Stimulated activated CD4-positive, alpha-beta T cell treated with anti-CD3 and anti-CD28 coated beads, Interleukin-1b, Interleukin-23, amount 100 ng/mL, for 24 hours (primary cell): ENCODE results near the gene EXOSC2.
"Not testable (repeated sequence)": the region's sequence is repeated elsewhere in the genome, so short reads cannot be mapped to it uniquely, and the experiment has no call there.

ENCODE experiments used
- DNase-seq, 4 experiments: peaks; one replicate each; pipeline ENCODE4 v3.0.0-alpha.2; 2020; ENCODE audit warnings: low read depth in 4 of 4, low spot score in 1 of 4

The EXOSC2 gene

DNA sequence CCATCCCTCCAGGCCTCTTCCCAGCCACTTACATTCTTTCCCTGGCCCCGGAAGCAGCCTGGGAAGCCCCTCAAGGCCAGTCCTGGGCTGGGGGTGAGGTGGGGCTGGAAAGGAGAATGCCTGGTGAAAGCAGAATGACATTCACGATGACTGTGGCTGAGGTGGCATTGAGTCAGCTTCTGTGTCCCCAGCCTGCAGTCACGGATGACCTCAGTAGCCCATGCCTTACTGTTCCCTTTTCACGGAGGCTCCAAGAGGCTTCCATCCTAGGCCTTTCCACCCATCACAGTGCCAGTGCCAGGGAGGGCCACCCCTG is 26.5 kb upstream of the EXOSC2 start:
- no peak for DNase-seq

DNA sequence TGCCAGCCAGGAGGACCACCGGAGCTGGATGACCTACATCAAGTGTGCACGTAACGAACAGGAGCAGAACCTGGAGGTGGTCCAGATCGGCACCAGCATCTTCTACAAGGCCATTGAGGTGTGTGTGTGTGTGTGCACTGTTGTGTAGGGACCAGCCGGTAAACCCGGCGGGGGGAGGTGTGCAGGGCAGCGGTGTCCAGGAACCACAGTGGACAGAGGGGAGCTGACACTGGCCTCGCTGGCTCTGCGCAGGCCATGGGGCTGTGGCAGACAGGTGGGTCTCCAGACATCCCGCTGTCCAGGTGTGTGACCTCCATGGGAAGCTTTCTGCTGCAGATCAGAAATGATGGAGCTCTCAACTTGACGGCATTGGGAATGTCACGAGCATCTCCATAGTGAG is 25.4 kb upstream of the EXOSC2 start:
- no peak for DNase-seq

DNA sequence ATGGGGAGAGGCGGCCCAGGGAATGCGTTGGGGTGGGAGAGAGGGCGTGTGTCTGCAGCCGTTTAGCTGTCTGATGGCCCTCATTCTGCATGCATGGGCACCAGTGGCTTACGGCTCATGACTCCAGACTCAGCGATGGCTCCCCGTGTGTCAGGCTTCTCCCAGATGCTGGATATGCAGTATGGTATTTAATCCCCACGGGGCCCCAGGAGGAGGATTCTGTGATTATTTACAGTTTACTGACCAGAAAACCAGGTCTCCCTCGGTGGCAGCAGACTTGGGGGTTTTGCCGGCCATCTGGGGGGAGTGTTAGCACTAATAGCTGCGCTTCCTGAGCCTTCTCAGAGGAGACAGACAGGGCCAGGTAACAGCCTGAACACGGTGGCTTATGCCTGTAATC is 24.9 kb upstream of the EXOSC2 start:
- DNase-seq = no peak

DNA sequence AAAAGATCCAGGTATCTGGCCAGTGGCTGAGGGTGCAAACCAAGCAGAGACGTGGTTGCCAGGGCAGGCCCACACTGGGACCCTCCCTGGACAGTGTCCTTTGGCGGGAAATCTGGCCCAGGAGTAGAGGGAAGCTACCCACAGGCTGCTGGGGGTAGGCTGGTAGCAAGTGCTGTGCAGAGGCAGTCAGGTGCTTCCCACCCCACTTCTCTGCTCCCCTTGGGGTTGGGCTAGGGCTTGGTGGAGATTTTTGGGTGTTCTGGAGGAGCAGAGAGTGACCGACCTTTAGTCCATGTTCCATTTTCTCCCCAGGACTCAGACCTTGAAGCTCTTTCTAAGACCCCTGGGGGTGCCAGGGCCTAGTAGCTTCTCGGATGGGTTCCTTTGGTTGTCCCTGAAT is 23.6 kb upstream of the EXOSC2 start:
- DNase-seq = no peak

DNA sequence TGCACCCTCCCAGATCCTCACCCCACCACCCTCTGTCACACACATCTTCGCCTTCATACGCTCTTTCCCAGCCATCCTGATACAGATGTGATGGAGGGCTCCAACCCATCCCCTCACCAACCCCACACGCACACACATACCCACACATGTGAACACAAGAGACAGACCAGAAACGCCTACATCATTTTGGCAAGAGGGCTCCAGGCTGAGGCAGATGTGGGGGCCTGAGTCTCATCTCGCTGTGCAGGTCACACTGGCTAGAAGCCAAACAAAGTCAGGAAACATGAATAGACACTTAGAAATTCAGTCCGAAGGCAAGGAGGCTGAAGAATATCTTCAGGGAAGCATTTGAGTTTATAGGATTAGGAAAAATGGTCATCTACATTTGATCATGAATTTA is 22.9 kb upstream of the EXOSC2 start:
- DNase-seq = no peak

DNA sequence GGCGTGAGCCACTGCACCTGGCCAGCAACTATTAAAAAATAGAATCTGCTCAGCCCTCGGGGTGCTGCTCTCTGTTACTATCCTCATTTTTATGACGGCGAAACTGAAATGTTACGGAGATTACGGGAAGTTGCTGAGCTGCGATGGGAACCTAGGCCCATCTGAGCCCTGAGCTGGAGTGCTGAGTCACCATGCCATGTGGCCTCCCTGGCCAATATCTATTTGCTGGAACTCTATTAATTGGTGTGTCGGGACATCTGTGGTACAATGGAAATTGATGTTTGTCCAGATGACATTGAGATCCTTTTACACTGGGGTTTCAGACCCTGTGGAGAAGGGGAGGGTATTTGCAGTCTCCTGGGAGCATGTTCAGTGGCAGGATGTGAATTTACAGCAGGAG is 21.1 kb upstream of the EXOSC2 start:
- DNase-seq = no peak

DNA sequence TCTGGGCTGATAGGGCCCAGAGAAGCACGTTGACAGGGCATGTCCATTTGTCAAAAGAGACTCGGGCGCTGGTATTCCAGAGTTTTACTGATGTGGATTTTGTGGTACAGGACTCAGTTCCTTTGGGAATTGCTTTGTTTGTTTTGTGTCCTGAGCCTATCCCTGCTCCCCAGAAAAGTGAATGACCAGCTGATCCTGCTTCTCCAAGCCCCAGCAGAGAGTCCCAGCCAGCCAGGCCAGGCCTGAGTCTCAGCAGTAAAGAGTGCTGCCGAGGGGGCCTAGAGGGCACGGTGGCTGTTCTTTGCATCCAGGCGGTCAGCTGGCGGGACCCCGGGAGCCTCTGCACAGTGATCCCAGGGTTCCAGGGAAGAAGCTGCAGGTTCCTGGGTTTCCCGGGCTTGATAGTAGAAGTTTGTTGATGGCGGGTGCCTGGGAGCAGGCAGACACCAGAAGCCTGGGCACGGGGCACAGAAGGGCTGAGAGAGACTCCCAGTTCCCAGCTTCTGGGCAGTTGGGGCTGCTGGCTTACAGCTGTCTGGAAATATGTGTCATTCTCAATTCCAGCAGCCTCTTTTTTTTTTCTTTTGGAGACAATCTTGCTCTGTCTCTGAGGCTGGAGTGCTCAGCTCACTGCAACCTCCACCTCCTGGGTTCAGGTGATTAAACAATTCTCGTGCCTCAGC is 20.5 kb upstream of the EXOSC2 start:
- no peak for DNase-seq

DNA sequence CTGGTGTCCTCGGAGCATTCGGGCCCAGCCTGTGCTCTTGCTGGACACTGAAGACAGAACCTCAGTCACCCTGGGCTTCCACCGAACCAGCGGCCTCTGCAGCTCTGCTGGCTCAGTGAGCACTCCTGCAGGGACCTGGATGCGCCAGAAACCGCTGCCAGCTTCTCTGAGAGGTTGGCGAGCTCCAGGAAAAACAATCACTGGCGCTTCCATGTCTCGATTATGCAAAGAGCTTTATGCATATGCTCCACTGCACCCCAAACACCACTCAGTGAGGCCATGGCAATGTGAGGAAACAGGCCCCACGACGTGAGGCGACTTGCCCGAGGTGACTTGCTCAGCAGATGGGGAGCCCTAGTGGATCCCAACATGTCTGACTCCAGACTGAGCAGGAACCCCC is 18.2 kb upstream of the EXOSC2 start:
- no peak for DNase-seq

DNA sequence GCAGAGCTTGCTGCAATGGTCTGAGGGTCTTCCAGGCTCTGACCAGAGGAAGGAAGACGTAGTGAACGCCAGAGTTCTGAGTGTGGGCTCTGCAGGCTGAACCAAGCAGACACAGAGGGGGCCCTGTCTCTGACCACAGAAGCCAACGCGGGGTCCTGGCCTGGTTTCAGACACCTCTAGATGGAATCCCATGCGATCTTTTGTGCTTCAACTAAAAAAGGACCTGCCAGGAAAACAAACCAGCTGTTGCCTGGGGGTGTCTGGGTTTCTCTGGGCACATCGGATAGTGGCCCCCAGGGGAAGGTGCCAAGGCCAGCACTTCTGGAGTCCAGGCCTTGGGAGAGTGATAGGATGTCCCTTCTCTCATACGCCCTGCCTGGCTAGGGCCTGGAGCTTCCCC is 16.3 kb upstream of the EXOSC2 start:
- no peak for DNase-seq

DNA sequence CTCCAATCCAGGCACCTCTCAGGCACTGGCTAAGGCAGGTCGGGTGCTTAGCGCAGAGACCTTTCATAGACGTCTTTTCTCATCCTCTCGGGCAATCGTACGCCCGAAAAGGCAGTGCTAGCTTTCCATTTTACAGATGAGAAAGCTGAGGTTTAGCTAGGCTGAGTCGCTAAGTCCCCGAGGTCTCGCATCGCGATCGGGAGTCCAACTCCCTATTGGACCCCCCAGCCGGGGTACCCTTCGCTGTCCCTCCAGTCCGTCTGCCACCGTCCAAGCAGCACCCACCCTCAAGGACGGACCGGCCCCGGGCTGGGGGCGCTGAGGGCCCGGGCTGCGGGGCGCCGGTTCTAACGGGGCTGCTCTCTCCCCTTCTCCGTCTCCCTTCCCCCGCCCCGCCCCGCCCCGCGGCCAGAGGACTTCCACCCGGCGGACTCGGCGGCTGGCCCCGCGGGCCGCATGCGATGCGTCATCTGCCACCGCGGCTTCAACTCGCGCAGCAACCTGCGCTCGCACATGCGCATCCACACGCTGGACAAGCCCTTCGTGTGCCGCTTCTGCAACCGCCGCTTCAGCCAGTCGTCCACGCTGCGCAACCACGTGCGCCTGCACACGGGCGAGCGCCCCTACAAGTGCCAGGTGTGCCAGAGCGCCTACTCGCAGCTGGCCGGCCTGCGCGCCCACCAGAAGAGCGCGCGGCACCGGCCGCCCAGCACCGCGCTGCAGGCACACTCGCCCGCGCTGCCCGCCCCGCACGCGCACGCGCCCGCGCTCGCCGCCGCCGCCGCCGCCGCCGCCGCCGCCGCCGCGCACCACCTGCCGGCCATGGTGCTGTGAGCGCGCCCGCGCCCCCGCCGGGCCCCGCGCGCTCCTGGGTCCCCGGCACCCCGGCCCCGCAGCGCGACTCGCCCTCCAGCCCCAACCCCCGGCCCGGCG is 12.5 kb upstream of the EXOSC2 start:
- peak in 3 of 4 experiments; percentile 30 to 58 (median 51) for DNase-seq

DNA sequence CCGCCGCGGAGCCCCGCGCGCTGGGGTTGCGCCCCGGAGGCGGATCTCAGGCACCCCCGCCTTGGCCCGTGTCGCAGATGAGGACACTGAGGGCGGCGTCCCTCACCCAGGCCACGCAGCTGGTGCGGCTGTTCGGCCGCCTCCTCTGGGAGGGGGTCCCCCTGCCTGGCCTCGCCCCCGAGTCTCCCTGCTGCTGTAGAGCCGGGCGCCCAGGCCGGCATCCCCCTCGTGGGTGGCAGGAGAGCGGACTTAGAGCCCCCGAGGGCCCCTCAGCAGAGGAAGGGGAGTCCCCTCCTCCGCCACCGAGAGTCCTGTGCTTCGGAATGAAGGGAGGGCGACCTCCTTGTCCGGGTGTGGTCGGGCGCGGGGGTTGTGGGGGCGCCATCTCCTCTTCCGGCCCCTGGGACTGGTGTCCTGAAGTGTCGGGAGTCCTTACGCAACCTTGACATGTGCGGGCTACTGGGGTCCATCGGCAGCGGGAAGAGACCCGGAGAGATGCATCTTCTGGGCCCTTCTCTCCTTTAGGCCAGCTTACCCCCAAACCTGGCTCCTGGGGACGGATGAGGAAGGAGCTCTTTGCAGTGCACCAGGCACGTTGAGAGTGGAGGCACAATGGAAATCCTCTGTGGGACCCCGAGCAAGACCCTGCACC is 11.7 kb upstream of the EXOSC2 start:
- no peak for DNase-seq

DNA sequence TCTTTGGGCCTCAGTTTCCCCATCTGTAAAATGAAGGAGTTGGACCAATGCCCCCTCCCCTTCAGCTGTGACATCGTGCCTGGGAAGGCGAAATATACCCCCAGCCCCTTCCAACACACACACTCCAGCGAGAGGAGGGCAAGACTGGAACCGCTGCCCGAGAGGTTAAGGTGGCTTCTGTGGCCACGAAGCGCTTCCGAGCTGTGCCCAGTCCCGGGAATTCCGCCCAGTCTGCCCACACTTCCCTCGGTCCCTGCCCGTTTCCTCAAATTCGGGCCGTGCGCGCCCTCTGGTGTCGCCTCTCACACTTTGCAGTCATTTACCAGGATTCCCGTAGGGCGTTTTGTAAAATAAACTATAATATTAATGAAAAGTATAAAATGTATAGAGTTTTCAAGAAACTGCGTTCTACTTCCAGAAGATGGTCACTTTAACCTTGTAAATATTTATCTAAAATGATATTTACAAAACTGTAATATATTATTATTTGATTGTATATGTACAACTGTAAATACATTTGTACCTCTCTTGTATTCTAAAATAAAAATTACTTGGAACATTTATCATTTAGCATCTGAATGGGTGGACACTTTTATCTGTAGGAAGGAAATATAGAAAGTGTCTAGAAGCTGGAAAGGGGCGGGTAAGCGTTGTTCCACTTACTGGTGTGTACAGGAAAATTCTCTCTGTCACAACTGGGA is 11.0 kb upstream of the EXOSC2 start:
- DNase-seq = peak in 2 of 4 experiments; percentile 45 to 52

DNA sequence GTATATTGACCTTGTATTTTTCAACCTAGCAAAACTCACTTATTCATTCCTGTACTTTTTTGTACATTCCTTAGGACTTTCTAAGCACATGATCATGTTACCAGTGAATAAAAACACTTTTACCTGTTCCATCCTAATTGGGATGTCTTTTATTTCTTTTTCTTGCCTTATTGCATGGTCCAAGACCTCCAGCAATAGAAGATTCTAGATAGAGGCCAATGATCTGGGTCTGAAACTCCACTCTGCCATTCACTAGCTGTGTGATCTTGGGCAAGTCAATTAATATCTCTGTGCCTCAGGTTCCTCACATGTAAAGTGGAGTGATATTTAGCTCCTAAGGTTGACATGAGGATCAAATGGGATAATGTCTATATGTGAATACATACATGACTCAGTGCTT is 8.5 kb upstream of the EXOSC2 start:
- DNase-seq = no peak

DNA sequence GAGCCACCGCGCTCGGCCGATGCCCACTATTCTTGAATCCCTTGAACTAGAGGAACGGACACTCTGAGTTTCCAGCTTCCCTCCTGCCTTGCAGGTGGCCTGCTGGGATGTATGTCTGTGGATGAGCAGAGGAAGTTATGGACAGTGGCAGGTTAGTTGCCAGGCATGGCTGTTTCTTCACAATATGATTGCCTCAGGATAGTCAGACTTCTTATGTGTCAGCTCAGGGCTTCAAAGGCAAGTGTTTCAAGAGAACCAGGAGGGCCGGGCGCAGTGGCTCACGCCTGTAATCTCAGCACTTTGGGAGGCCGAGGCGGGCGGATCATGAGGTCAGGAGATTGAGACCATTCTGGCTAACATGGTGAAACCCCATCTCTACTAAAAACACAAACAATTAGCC is 7.6 kb upstream of the EXOSC2 start:
- DNase-seq = not testable (repeated sequence)

DNA sequence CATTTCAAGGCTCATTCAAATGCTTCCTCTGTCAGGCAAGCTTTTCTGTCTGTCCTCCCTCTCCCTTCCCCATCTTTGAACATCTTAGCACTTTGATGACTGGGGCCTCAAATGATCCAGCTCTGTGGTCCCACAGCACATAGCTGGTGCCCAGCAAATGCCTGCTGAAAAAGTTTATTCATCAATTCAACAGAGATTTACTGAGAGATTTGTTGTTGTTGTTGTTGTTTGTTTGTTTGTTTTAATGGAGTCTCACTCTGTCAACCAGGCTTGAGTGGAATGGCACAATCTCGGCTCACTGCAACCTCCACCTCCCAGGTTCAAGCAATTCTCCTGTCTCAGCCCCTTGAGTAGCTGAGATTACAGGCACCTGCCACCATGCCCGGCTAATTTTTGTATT is 6.0 kb upstream of the EXOSC2 start:
- no peak for DNase-seq

DNA sequence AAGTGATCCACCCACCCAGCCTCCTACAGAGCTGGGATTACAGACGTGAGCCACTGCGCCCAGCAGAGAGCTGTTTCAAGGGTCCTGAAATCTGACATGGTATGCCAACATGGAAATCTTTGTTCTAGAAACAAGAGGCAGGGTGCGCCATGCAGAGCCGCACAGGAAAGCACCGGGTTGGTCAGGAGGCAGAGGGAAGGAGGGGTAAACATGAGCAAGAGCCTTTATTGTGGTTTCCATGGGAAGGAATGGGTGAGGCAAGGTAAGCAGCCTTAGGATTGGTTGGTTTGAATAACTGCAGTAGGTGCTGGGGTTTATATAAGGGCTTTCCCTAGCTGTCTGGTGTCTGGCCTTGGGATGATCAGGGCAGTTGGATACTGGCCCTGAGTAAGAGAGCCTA is 5.5 kb upstream of the EXOSC2 start:
- no peak for DNase-seq

DNA sequence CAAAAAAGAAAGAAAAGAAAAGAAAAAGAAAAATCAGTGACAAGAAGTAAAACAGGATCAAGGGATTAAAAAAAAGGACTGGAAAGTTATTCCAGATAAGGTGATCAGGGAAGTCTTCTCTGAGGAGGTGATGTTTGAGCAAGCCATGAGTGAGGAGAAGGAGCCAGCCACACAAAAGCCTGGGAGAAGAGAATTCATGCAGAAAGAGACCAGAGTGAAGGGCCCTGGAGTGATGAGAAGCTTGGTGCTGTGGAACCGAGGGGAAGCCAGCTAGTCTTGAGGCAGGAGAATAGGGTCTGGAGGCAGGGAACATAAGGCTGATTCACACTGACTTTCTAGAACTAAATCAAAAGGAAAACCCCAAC is 4.0 kb upstream of the EXOSC2 start:
- no peak for DNase-seq

DNA sequence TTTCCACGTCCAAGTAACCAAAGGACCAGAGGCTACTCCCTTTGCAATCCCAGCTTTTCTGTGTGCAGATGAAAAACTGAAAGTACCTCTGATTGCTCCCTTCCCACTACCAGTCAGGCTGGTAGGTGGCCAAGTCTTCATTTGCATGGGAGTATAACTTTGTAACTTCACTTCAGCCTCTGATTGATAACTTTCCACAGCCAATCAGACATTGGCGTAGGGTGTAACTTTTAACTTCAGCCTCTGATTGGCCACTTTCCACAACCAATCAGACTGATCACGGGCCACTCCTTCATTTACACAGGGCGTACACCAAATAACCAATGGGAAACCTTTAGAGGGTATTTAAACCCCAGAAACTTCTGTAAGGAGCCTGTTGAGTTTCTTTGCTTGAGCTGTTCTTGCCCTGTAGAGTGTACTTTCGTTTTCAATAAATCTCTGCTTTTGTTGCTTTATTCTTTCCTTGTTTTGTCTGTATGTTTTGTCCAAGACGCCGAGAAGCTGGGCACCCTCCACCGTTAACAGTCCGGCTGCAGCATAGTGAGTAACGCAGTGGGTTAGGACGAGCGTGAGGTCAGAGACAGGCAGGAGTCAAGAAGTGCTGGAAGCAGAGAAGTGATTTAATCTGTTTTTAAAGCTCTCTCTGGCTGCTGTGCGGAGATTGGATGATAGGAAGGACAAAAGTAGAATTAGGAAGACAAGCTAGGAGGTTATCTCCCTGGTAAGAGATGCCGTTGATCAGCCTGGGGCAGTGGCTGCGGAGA is 3.5 kb upstream of the EXOSC2 start:
- no peak for DNase-seq

DNA sequence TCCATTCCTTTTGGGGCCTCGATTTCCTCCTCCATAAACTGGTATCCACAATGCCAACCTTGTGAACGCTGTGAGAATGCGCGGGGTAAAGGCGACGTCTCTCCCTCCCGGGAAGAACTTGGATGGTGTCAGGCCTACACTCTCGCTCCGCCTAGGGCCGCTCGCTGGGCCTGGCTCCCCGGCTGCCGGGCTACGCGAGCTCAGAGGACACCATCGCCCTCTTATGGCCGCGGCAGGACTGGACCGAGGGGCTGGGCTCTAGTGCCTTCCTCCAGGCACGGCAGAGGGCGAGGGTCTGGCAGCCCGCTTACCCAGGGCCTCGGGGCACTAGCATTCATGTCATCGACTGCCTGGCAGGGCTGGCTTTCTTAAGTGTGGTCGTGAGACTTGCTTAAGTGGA is 1.3 kb upstream of the EXOSC2 start:
- no peak for DNase-seq

DNA sequence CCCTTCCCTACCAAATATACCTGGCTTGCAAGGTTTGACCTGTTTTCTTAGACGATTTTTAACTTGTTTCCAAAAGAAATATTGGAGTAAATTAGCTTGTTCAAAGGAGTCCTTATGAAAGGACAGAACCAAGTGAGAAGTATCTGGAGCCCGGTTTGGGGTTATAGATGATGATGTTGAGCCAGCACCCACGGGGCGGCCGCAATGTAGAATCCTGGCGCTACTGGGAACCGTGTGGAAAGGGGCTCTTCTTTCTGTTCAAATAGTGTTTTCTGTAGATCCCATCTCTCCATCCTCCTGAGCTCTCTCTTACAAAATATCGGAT is 517 bp upstream of the EXOSC2 start:
- DNase-seq = no peak

DNA sequence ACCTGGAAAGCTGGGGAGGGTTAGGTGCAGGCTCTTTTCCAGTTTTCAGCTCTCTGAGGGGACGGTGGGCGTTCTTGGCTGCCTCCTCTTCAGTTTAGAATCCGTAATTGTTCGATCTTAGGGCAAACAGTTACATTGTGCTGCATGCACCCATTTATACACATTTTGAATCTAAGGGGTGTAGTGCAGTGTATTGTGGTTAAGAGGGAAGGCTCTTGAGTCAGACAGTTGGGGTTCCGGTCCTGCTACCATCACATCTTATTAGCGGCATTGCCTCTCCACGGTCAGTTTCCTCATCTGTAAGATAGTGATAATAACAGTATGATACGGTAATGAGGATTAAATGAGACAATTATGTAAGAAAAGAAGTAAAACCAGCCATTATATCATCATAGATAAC is 625 bp downstream of the EXOSC2 start:
- DNase-seq = no peak
